LNCAP (cell line): ENCODE data around the gene MAN1C1.

Source experiments
- CTCF ChIP-seq: fragments of 450-650 bp; IDR thresholded peaks from 2 replicates; pipeline ENCODE4 v1.5.1; 2017; ENCODE audit warnings: mild to moderate bottlenecking

Gene MAN1C1

GRCh38 chr1:25811384-25812082 is 194.9 kb downstream of the MAN1C1 start:
- no peak for TF ChIP-seq CTCF

- no peak for TF ChIP-seq CTCF
Observed at GRCh38 chr1:25813071-25813733, 196.6 kb downstream of the MAN1C1 start.

GRCh38 chr1:25813734-25814471 is 197.3 kb downstream of the MAN1C1 start:
- TF ChIP-seq CTCF, result no peak

- no peak for TF ChIP-seq CTCF
Observed at GRCh38 chr1:25814549-25815087, 198.0 kb downstream of the MAN1C1 start.

GRCh38 chr1:25815208-25816111 is 198.9 kb downstream of the MAN1C1 start:
- TF ChIP-seq CTCF, result no peak

- TF ChIP-seq CTCF, result no peak
Observed at GRCh38 chr1:25816112-25816718, 199.6 kb downstream of the MAN1C1 start.
